H1 (cell line): ENCODE results near the gene FAM120A.

Source experiments
- RXRA ChIP-seq: IDR thresholded peaks from 2 replicates; pipeline ENCODE4 v1.6.1; 2011; ENCODE audit warnings: low read depth, mild to moderate bottlenecking, low read length, moderate library complexity; ENCODE audit not compliant: insufficient read depth
- YY1 ChIP-seq: IDR thresholded peaks from 2 replicates; pipeline ENCODE4 v1.6.1; 2011; ENCODE audit warnings: low read depth, mild to moderate bottlenecking, low read length

DNA sequence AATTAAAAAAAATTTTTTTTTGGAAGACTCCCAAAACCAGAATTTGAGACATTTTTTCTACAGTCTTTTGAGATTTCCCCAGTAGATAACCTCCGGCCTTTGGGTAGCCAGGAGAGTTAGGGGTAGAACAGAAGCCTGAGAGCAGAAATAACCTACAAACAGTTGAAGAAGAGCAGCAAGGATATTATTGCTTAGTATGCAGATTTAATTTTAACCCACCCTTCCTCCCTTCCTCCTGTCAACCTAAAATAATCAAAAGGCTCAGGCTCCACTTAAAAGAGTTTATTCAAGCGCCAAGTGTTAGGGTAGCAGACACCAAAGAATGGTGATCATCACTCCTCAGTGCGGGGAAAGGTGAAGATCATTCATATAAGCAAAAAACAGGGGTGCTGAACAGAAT is 17.4 kb upstream of the FAM120A start:
- TF ChIP-seq RXRA (no peak), YY1 (no peak)
